ENCODE measurements around the gene PIPOX.

DNA sequence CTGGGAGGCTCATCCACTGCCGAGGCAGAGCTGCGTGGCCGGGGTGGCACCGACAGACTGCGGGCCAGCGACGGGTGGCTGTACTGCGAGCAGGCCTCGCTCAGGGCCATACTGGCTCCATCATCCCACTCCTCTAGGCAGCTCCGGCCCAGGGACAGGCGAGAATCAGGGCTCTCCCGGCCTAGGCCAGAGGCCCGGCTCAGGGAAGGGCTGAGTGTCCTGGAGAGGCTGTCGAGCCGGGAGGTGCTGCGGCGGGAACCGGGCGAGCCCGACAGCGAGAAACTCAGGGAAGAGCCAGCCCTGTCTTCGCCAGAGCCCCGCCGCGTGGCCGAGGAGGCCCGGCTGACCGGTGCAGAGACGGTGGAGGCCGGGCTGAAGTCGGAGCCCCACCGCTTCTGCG is 37.4 kb downstream of the PIPOX start:
- TF ChIP-seq EP300 (IDR thresholded peaks at IDR 0.05): no peak
- TF ChIP-seq, protein P1, sequence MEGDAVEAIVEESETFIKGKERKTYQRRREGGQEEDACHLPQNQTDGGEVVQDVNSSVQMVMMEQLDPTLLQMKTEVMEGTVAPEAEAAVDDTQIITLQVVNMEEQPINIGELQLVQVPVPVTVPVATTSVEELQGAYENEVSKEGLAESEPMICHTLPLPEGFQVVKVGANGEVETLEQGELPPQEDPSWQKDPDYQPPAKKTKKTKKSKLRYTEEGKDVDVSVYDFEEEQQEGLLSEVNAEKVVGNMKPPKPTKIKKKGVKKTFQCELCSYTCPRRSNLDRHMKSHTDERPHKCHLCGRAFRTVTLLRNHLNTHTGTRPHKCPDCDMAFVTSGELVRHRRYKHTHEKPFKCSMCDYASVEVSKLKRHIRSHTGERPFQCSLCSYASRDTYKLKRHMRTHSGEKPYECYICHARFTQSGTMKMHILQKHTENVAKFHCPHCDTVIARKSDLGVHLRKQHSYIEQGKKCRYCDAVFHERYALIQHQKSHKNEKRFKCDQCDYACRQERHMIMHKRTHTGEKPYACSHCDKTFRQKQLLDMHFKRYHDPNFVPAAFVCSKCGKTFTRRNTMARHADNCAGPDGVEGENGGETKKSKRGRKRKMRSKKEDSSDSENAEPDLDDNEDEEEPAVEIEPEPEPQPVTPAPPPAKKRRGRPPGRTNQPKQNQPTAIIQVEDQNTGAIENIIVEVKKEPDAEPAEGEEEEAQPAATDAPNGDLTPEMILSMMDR (IDR thresholded peaks at IDR 0.05): no peak

All from sigmoid colon (tissue), 4 donors.